Stimulated activated CD8-positive, alpha-beta memory T cell treated with anti-CD3 and anti-CD28 coated beads, Interleukin-4, amount 100 ng/mL, for 48 hours (primary cell): Measurements from ENCODE around the gene EPGN.

Experiments used
- DNase-seq: peaks from one replicate; pipeline ENCODE4 v3.0.0-alpha.2; 2020

Gene EPGN, protein sequence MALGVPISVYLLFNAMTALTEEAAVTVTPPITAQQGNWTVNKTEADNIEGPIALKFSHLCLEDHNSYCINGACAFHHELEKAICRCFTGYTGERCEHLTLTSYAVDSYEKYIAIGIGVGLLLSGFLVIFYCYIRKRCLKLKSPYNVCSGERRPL

DNA sequence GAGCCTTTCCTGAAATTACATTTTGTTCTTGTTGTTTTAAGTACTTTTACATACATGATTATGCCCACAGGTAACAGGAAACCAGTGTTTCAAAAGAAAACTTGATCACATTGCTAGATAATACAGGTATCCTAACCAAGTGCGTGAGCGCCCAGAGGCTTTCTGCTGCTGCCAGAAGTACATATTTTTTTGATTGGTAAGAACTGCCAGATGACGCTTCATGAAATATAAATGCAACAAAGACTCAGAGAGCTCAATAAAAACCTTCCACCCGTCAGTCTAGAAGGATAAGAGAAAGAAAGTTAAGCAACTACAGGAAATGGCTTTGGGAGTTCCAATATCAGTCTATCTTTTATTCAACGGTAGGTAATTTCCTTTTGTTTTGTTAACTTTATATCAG, at the start of gene EPGN:
TSS of gene EPGN (plus strand) at position 256 of the 400 bp plus-strand sequence. CDS start at position 320, 64 bp downstream.
- no peak for DNase-seq

DNA sequence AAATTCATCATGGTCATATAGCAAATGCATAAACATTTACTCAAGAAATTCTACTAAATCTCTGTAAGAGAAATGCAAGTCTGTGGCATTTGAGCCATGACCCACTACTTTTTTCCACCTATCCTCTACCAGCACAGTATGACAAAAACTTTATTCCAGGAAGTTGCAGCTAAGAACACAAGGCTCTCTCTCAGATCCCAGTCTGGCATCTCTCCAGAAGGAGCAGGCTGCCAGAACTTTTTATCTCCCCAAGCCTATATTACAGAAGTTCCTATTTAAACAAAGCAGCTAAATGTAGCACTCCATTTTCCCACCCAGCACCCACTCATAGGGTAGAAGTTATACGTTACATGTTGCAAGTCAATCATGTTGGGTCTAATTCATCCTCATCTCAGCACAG, 49.3 kb upstream of the EPGN start:
- DNase-seq: no peak

DNA sequence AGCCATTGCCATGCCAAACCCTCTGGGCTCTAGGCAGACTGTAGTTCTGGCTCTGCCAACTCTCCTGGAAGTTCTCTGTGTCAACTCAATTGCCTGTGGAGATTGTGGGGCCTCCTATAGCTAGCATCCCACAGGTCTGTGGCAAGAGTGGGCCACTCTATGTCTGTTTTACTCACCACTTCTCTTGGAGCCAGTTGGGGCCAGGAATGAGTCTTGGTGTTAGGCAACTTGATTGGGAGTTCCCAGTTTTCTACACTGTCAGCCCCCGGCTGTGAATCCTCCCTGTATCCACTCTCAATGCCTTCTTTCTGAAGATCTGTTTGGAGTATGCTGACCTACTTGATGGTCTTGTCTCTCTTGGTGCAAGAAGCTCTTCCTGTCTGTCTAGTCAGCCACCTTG, 48.2 kb upstream of the EPGN start:
- DNase-seq: no peak

DNA sequence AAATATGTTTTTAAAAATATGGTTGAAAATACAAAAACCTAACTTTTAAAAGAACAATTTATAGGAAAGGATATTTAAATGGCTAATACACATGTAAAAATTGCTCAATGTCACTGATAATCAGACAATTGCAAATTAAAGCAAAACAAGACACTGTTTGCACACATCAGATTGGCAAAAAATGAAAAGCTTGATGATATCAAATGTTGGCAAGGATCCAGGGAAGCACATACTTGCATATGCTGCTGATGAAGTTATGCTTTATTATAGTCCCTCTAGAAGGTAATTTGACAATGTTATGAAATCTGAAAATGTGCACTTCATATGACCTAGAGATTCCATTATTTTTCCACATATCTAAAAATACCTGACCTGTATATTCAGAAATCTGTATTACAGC, 45.7 kb upstream of the EPGN start:
- no peak for DNase-seq

DNA sequence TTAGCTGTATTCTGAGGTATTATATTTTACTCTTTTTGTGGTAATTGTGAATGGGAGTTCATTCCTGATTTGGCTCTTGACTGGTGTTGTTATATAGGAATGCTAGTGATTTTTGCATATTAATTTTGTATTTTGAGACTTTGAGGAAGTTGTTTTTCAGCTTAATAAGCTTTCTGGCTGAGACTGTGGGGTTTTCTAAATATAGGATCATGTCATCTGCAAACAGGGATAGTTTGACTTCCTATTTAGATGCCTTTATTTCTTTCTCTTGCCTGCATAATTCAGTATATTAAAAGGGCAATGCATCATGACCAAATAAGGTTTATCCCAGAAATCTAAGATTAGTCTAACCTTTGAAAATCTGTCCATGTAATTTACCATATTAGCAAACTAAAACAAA, 44.7 kb upstream of the EPGN start:
- no peak for DNase-seq

DNA sequence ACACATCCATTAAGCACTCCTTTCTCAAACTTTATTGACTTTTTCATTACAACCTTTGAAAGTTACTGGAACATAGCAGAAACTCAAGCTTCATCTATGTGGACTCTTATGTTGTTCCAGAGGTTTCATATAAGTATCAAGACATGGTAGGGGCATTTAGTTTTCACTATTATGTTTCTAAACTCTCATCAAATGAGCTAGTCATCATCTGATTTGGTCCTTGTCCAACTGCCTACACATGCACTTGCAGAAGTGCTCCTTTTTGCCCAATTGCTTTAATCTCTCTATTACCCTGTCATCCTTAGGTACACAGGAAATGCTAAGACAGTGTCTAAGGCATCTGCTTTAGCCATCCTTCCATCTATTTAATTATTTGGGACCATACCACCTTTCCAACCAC, 42.2 kb upstream of the EPGN start:
- DNase-seq: no peak

DNA sequence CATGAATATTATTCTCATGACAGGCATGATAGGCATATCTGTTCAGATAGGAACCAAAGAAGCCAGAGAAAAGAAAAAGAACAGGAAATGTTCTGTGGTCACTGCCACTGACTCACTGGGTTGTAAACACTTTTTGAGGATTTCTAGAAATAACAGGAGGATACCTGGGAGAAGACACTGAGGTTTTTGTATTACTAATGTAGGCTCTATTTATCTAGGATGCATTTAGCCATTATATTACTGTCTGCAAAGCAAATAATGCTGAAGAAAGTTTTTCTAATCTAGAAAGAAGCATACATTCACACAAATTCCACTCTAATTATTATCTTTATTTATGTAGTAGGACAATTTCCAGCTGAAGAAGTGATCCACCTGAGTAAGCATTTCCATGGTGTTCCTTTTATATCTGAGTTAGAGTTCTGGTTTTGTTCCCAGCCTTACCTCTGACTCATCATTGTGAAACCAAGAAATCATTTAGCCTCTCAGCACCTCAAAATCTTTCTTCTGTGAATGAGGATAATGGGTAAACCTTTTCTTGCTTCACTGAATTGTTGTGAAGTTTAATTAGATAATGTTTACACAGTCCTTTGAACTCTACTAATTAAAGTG, 40.2 kb upstream of the EPGN start:
- no peak for DNase-seq

DNA sequence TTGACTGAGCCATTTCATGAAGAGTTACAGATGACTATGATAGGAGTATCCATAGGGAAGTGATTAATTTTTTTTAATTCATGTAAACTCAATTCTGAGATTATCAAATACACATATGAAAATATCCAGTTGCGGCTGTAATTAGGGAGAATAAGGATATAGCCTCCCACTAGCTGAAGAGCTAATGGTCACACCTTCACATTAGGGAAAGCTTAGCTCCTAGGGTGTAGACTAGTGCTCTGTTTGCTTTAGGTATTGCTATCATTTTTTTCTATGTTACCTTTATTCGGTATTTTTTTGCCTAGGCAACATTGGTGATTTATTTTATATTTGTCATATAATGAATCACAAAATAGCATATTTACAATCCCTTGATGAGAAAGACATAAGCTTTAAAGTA, 39.6 kb upstream of the EPGN start:
- DNase-seq: no peak

DNA sequence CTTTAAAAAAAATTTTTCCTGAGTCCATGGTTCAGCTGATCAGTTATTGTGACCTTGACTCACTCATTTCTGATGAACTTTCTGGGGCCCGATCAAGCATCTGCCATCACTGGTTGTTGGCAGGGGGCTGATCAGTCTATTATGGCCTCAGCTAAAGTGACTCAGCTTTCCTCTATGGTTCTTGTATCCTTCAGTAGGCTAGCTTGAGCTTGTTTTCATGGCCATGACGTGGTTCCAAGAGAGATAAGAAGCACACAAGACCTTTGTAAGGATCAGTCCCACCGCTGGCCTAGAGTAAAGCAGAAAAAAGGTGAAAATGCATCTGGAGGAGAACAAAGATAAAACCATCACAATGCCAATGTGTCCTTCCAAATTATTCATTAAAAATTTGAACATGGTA, 29.8 kb upstream of the EPGN start:
- no peak for DNase-seq

DNA sequence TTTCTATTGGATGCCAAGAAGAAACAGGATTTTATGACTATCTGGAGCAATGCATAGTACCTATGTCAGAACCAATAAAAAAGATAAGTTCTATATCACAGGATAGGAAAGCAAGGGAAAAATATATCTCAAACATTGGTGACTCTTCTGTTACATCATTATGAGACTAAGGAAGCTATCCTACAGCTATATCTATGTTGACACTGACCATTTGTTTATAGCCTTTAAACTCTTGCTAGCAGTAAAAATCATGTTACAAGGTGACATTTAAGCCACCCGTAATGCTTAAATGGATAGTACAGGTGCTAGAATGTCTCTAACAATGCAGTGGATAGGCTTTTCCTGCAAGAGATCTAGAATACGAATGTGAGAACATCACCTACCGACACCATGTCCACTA, 28.6 kb upstream of the EPGN start:
- no peak for DNase-seq

DNA sequence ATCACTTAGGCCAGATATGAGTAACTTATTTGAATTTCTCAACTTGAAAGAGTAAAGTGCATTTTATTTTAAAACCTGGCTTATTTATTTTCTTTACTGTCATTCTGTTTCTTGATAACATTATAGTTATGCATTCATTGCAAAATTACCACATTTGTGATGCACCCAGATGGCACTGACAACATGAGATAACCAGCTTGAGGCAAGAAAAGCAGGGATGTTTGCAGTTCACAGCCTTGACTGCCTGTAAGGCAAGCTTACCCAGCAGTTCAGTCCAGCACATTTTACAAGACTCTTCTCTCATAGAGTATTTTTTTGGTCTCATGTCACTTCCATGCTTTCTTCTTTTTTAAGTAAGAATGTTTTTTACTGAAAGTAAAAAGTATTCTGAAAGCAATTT, 25.3 kb upstream of the EPGN start:
- no peak for DNase-seq

DNA sequence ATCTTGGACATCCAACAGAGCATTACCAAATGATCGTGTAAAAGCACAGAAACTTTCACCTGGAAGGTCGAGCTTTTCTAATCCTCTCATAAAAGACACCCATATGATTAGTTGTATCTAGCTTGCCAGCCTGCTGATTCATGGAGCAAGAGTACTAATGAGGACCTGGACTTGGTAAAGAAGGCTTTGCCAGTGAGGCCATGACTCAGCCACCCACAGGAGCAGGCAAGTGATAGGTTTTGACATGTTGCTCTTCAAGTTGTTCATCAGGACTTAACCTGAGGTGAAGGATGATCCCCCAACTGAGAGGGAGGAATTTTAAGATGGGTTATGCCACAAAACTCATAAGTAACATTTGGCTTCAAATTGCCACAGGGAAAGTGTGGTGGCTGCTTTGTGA, 24.7 kb upstream of the EPGN start:
- DNase-seq: no peak

DNA sequence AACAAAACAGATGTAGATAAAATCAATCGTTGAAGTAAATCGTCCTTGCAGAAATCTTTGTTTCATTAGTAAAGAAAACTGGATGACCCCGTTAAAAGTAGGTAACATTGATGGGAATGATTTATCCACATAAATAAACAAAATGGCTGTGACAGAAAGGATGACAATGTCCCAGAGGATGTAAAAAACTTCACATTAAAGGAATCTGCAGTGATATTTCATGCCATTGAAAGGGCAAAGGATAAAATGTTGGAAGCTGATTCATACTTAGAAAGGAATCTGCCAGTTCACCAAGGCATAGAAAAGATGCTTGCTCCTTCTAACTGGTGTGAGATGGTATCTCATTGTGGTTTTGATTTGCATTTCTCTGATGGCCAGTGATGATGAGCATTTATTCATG, 24.2 kb upstream of the EPGN start:
- no peak for DNase-seq

DNA sequence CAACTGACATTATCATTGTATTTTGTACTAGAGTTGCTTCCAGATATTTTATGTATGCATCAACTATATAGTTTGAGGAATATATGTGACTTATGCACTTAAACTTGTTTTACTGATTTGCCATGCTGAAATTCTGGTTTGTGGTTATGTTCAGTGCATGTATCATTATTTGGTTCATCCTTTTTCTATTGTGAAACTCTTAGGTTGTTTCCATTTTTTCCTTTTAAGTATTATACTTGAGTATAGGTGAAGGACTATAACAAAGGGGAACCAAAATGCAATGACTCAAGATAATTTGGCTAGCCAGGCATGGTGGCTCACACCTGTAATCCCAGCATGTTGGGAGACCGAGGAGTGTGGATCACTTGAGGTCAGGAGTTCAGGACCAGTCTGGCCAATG, 21.1 kb upstream of the EPGN start:
- DNase-seq: no peak

DNA sequence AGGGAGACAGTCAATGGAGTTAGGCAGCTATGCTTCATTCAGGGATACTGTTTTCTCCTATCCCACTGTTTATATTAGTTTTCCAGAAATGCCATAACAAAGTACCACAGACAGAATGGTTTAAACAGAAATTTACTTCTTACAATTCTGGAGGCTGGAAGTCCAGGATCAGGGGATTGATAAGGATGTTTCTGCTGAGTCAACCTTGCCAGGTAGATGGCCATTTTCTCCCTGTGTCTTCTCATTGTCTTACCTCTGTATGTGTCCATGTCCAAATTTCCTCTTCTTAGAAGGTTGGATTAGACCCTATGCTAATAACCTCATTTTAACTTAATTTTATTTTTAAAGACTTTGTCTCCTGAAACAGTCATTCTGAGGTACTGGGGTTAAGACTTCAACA, 20.5 kb upstream of the EPGN start:
- no peak for DNase-seq

DNA sequence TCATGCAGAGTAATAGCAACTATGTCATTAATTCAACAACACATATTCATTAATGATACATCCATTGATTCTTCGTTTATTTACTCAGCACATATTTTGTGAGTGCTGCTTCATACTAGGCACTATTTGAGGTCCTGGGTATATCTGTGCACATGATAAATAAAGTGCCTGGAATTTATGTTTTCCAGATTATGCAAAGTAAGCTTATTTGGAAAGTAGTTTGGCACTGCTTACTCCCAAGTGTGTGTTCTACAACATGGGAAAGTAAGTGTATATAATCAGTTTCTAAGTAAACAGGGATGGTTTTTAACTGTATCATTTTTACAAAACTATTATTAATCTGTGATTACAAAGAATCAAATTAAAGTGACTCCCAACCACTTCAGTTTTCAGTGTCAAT, 16.8 kb upstream of the EPGN start:
- DNase-seq: no peak

DNA sequence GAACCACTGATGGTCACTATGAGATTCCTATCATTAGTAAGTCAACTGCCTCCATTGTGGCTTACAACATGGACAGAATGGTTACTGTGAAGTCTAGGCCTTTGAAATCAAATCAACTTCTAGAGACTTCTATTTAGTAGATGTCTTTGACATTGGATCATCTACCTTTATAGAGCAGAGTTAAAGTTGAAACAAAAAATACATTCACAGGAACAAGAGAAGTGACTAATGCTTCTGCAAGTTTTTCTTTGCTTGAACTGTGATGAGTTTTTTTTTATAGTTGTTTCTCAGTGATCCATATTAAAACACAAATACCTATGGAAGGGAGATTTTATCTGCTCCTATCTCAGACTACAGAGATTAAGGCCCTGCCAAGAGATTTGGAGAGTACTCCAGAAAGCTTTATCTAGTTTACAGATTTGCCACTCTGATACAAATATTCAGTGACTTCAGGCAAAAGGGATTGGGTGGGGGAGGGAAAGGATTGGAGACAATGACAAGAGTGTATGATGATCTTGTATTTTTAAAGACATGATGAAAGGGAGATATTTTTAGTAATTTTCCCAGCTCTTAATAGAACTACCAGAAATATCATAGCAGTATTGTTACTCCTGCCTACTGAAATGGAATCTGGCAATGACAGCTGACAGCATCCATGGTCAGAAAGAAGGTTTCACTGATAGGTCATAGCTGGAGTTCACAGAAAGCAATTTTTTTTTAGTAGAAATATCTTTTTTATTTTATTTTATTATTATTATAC, 16.0 kb upstream of the EPGN start:
- no peak for DNase-seq

DNA sequence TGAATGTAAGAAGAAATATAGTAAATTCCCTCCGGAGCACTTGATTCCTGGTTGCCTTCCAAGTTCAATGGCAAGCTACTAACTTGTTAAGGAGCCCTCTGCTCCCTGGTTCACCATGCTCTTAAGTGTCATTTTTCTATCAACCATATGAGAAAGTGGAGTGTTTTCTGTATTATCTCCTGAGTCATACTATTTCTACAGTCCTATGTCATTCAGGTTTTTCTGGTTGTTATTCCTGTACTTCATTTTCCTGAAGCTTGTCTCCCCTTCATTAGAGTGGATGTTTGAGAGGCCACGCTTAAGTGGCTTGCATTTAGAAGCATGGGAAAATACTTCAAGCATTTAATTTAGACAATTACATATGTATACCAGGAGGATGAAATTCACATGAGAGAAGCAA, 14.7 kb upstream of the EPGN start:
- no peak for DNase-seq

DNA sequence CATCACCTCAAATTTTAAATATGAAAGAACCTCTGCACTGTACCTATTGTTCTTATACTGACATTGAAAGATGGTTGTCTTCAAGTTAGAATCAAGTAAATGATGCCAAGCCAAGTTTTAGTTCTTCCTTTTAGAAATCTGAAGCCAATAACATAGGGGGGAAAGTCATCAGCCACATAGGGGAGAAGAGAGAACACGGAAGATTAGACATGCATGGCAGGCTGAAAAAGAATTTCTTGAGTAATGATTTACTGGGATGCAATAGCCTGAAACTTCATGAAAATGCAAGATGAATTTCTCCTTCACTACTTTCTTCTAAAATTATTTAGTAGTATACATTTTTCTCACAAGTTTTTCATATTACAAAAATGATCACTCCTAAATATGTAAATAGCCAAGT, 13.6 kb upstream of the EPGN start:
- DNase-seq: no peak

DNA sequence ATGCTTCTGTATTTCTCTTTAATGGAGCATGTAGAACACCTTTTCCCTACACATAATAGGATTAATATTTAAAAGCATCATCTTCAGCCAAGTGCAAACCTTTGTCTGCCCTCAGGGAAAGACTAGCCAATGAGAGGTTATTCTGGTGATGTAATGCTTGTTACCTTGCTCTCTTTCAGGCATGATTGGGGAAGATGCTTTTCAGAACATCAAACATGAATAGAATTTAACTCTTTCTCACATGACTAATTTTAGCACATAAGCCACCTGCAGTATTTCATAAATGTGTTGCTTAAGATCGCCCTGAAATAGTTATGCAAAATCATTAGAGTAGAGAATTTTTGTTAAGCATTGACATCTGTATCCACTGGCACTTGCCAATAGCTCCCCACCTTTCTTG, 10.7 kb upstream of the EPGN start:
- no peak for DNase-seq

DNA sequence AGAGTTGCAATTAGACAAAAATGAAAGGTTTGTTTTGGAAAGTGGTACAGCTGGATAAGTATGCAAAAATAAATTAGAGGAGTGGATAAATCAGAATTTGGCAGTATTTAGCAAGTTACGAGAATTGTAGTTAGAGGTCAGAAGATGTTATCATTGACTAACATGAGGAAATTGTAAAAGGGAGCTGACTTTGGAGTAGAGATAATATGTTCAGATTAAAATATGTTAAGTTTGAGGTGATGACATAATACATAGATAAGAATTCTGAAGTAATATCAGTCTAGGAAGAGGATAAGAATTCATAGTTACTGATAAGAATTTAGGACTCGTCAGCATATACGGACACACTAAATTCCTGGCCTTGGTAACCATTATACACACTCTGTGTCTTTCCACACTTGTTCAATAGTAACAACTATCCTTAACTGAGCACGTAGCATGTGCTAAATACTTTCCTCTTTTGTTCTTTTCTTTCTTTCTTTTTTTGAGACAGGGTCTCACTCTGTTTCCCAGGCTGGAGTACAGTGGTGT, 4.1 kb upstream of the EPGN start:
- no peak for DNase-seq

DNA sequence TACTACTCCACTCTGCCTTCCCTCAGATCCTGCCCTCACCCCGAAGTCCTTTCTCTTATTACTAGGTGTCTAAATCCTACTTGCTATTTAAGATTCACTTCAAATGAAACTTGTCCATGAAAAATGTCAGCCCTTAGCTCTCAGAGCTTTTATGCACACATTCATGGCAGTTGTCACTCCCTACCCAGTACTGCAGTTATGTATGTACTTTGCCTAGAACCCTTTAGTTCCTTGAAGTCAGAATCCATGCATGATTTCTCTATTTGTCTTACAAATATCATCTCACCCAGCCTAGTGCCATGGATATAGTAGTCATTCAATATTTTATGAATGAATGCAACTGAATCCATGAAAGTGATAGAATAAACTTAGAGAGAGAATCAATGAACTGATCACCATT, 3.3 kb upstream of the EPGN start:
- DNase-seq: no peak

DNA sequence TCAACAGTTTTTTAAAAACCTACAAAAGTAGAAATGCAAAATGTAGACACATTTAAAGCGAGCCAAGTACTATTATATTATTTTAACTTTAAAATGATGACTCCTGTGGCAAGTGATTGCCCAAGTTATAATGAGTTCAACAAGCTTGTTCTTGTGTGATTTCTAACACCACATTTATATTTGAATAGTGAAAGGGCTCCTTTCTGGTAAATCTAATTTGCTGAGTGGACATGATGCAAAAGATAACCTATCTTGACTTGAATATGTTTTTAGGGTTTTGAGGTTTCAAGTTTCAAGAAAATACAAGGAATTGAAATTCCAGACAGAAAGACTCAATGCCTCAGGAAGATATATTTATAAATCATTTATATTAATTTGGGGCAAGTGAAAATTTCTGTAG, 1.1 kb upstream of the EPGN start:
- no peak for DNase-seq

DNA sequence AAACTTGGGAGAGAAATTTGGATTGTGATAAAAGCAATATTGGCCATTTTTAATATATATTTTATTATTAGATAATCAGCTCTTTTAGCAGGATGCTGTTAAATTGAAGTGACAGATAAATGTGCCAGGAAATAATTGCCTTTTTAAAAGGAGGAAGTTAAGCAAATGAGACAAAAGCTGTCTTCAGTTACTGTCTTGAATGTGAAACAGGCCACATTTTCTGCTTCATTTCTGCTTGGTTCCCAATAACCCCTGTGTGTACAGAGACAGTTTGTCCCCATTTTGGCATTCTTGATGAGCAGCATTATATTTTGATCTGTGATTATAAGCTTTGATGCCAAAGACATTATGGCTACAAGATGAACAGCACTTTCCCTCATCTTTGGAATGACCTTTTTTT, 953 bp downstream of the EPGN start:
- DNase-seq: no peak
